ENCODE data around the gene KCNJ6. TPM values are rescaled to one million over a fixed set of nuclear protein-coding genes. Genes with fewer than 3 reads are reported as not detected.
A peak's percentile ranks its signal among the peaks of the same experiment; 100 is the strongest.

Gene KCNJ6
- total and polyA plus RNA-seq, 10 of the 15 experiments (the other 5 are each of a cell fraction or from before 2014, with no cell fraction given): 0.03 to 0.07 (median 0.04) TPM; not detected in 7

- Histone ChIP-seq H3K4me2 (ENCODE audit: control insufficient read depth, insufficient read depth) (no peak overlapping the region), H3K27me3 (replicated peaks in 1 of 2; ENCODE audit: control insufficient read depth in 2 of 2, insufficient read depth in 2 of 2, low read length in 1 of 2) (no peaks in the 10 kb centered on the region), H2AFZ (ENCODE audit: control insufficient read depth, low read depth, low read length) (no peak overlapping the region), H3K79me2 (ENCODE audit: control insufficient read depth, insufficient read depth, low read length) (no peaks in the 10 kb centered on the region), H4K20me1 (ENCODE audit: control insufficient read depth, insufficient read depth) (no peaks in the 10 kb centered on the region), H3K36me3 (ENCODE audit: control insufficient read depth in 2 of 2, insufficient read depth in 2 of 2, low read length in 1 of 2) (no peaks in the 10 kb centered on the region), H3K9ac (ENCODE audit: control insufficient read depth, insufficient read depth, low read length) (no peak overlapping the region), H3K4me3 (no peak overlapping the region), H3K9me3 (replicated peaks; ENCODE audit: control insufficient read depth, insufficient read depth, low read length) (no peaks in the 10 kb centered on the region; the same call in 2 of the 3 replicates), H3K27ac (ENCODE audit: control insufficient read depth, insufficient read depth) (no peak overlapping the region), H3K4me1 (ENCODE audit: control insufficient read depth, insufficient read depth, low read length) (no peaks in the 10 kb centered on the region; the same call in 1 of the 2 replicates)
- FAIRE-seq (no peak), ATAC-seq (peak; percentile 42), DNase-seq (ENCODE audit: low read depth, low spot score) (no peak)
- in situ Hi-C loops (cut with MboI): no loop called here
- no TSS peak for BruUV-seq (replicated peaks)
- WGBS (ENCODE audit: insufficient coverage, insufficient replicate concordance, low lambda C conversion rate, missing lambda C conversion rate): 31% methylated on average over 9 of the region's 9 CpGs
- CTCF ChIA-PET: interaction anchor here (0.6 to 2.0 kb wide), 21 partner anchors 11 to 1787 kb away, joined by 3 to 12 read pairs (median 4); no protein-coding TSS in a partner anchor
- TF ChIP-seq SMC3 (IDR thresholded peaks at IDR 0.05; ENCODE audit: borderline replicate concordance, low read length) (no peak), BMI1 (IDR thresholded peaks at IDR 0.05; ENCODE audit: borderline replicate concordance) (no peak), TCF3 (IDR thresholded peaks at IDR 0.05; ENCODE audit: borderline replicate concordance, insufficient read depth, low read depth, low read length) (no peak)
- SMC1A ChIA-PET (ENCODE audit: uncharacterized antibody, unreplicated experiment): interaction anchor here (1.1 to 1.4 kb wide), 4 partner anchors 10 to 546 kb away, joined by 3 to 4 read pairs (median 3); no protein-coding TSS in a partner anchor
- POLR2A ChIA-PET: no interaction called here
- intact Hi-C loops (cut with micrococcal nuclease; ENCODE audit: unreplicated experiment): loop anchor here (10.0 kb wide), 1 partner anchor 451 kb away; no protein-coding TSS in a partner anchor
- RAD21 ChIA-PET (ENCODE audit: unreplicated experiment): interaction anchor here (0.9 to 1.7 kb wide), 4 partner anchors 13 to 453 kb away, joined by 3 to 8 read pairs (median 4); no protein-coding TSS in a partner anchor
These were observed 242.3 kb downstream of the KCNJ6 start for GRCh38 chr21:37673801-37674575.

- no TSS peak for BruUV-seq (replicated peaks)
- FAIRE-seq (no peak), ATAC-seq (no peak), DNase-seq (ENCODE audit: low read depth, low spot score) (no peak)
- Histone ChIP-seq H3K9ac (ENCODE audit: control insufficient read depth, insufficient read depth, low read length) (no peak overlapping the region), H3K36me3 (ENCODE audit: control insufficient read depth in 2 of 2, insufficient read depth in 2 of 2, low read length in 1 of 2) (no peaks in the 10 kb centered on the region), H3K4me2 (ENCODE audit: control insufficient read depth, insufficient read depth) (no peak overlapping the region), H4K20me1 (ENCODE audit: control insufficient read depth, insufficient read depth) (no peaks in the 10 kb centered on the region), H3K27me3 (replicated peaks in 1 of 2; ENCODE audit: control insufficient read depth in 2 of 2, insufficient read depth in 2 of 2, low read length in 1 of 2) (no peaks in the 10 kb centered on the region), H2AFZ (ENCODE audit: control insufficient read depth, low read depth, low read length) (no peak overlapping the region), H3K4me1 (ENCODE audit: control insufficient read depth, insufficient read depth, low read length) (no peaks in the 10 kb centered on the region; the same call in 1 of the 2 replicates), H3K9me3 (replicated peaks; ENCODE audit: control insufficient read depth, insufficient read depth, low read length) (no peaks in the 10 kb centered on the region), H3K27ac (ENCODE audit: control insufficient read depth, insufficient read depth) (no peak overlapping the region), H3K4me3 (no peak overlapping the region), H3K79me2 (ENCODE audit: control insufficient read depth, insufficient read depth, low read length) (no peaks in the 10 kb centered on the region)
- SMC1A ChIA-PET (ENCODE audit: uncharacterized antibody, unreplicated experiment): interaction anchor here (1.1 kb wide), 1 partner anchor 16 kb away, joined by 3 read pairs; no protein-coding TSS in a partner anchor
- RAD21 ChIA-PET (ENCODE audit: unreplicated experiment): no interaction called here
- 65% methylated on average over 5 of the region's 5 CpGs for WGBS (ENCODE audit: insufficient coverage, insufficient replicate concordance, low lambda C conversion rate, missing lambda C conversion rate)
- POLR2A ChIA-PET: no interaction called here
- intact Hi-C loops (cut with micrococcal nuclease; ENCODE audit: unreplicated experiment) (loop anchor here (10.0 kb wide), 1 partner anchor 453 kb away; no protein-coding TSS in a partner anchor), in situ Hi-C loops (cut with MboI) (no loop called here)
- CTCF ChIA-PET: no interaction called here
- TF ChIP-seq CHD1 (IDR thresholded peaks at IDR 0.05; ENCODE audit: low read depth, low read length) (no peak), ZNF217 (IDR thresholded peaks at IDR 0.05) (no peak), PML (IDR thresholded peaks at IDR 0.05; ENCODE audit: low read length) (no peak)
These were observed 244.9 kb downstream of the KCNJ6 start for GRCh38 chr21:37671381-37671780.

All from GM12878 (cell line).